HEK293 (cell line): Measurements from ENCODE around the gene SMIM24.

Source experiments
- EGR2 ChIP-seq: fragments of 450-650 bp; formaldehyde crosslinking; IDR thresholded peaks from 2 replicates; pipeline ENCODE4 v1.5.1; 2016; ENCODE audit warnings: low read depth, missing biosample characterization, missing genetic modification characterization
- OSR2 ChIP-seq: fragments of 450-650 bp; formaldehyde crosslinking; IDR thresholded peaks from 2 replicates; pipeline ENCODE4 v1.5.1; 2016; ENCODE audit warnings: missing biosample characterization, missing genetic modification characterization
- SCRT1 ChIP-seq: fragments of 450-650 bp; formaldehyde crosslinking; IDR thresholded peaks from 2 replicates; pipeline ENCODE4 v1.5.1; 2016; ENCODE audit warnings: missing biosample characterization, missing genetic modification characterization, borderline replicate concordance
- SP2 ChIP-seq: fragments of 450-650 bp; formaldehyde crosslinking; IDR thresholded peaks from 2 replicates; pipeline ENCODE4 v1.5.1; 2016; ENCODE audit warnings: missing biosample characterization, missing genetic modification characterization
- ZFHX2 ChIP-seq: fragments of 450-650 bp; formaldehyde crosslinking; conservative IDR thresholded peaks from 2 replicates; pipeline ENCODE4 v1.5.1; 2016; ENCODE audit warnings: missing biosample characterization, missing genetic modification characterization
- ZFP41 ChIP-seq: fragments of 450-650 bp; formaldehyde crosslinking; IDR thresholded peaks from 2 replicates; pipeline ENCODE4 v1.5.1; 2016; ENCODE audit warnings: missing biosample characterization, missing genetic modification characterization, borderline replicate concordance
- ZFP69B ChIP-seq: fragments of 450-650 bp; formaldehyde crosslinking; IDR thresholded peaks from 2 replicates; pipeline ENCODE4 v1.5.1; 2016; ENCODE audit warnings: missing biosample characterization, missing genetic modification characterization
- ZNF140 ChIP-seq: fragments of 450-650 bp; formaldehyde crosslinking; IDR thresholded peaks from 2 replicates; pipeline ENCODE4 v1.5.1; 2016; ENCODE audit warnings: missing biosample characterization, missing genetic modification characterization
- ZNF174 ChIP-seq: fragments of 450-650 bp; formaldehyde crosslinking; IDR thresholded peaks from 2 replicates; pipeline ENCODE4 v1.5.0; 2017; ENCODE audit warnings: missing biosample characterization, mild to moderate bottlenecking, missing genetic modification characterization
- ZNF214 ChIP-seq: fragments of 450-650 bp; formaldehyde crosslinking; IDR thresholded peaks from 2 replicates; pipeline ENCODE4 v1.5.1; 2017; ENCODE audit warnings: missing biosample characterization, mild to moderate bottlenecking, missing genetic modification characterization, borderline replicate concordance
- ZNF335 ChIP-seq: fragments of 450-650 bp; formaldehyde crosslinking; conservative IDR thresholded peaks from 2 replicates; pipeline ENCODE4 v1.5.1; 2016; ENCODE audit warnings: missing biosample characterization, missing genetic modification characterization
- ZNF354C ChIP-seq: fragments of 450-650 bp; formaldehyde crosslinking; IDR thresholded peaks from 2 replicates; pipeline ENCODE4 v1.5.1; 2016; ENCODE audit warnings: missing biosample characterization, missing genetic modification characterization, low read depth, borderline replicate concordance
- ZNF366 ChIP-seq: fragments of 450-650 bp; formaldehyde crosslinking; conservative IDR thresholded peaks from 2 replicates; pipeline ENCODE4 v1.5.1; 2016; ENCODE audit warnings: missing biosample characterization, missing genetic modification characterization
- ZNF391 ChIP-seq: fragments of 450-650 bp; formaldehyde crosslinking; IDR thresholded peaks from 2 replicates; pipeline ENCODE4 v1.5.1; 2016; ENCODE audit warnings: low read depth, missing biosample characterization, missing genetic modification characterization, borderline replicate concordance
- ZNF423 ChIP-seq: fragments of 450-650 bp; formaldehyde crosslinking; IDR thresholded peaks from 2 replicates; pipeline ENCODE4 v1.5.1; 2016; ENCODE audit warnings: missing biosample characterization, missing genetic modification characterization
- ZNF544 ChIP-seq: fragments of 450-650 bp; formaldehyde crosslinking; IDR thresholded peaks from 2 replicates; pipeline ENCODE4 v1.5.0; 2017; ENCODE audit warnings: missing biosample characterization, missing genetic modification characterization
- ZNF549 ChIP-seq: fragments of 450-650 bp; IDR thresholded peaks from 2 replicates; pipeline ENCODE4 v1.5.1; 2018; ENCODE audit warnings: missing biosample characterization, missing genetic modification characterization, mild to moderate bottlenecking, inconsistent platforms, moderate library complexity
- ZNF626 ChIP-seq: fragments of 450-650 bp; sonication (Bioruptor Pico); formaldehyde crosslinking; IDR thresholded peaks from 2 replicates; pipeline ENCODE4 v1.5.1; 2018; ENCODE audit warnings: missing biosample characterization, missing genetic modification characterization, inconsistent platforms
- ZNF707 ChIP-seq: fragments of 450-650 bp; formaldehyde crosslinking; IDR thresholded peaks from 2 replicates; pipeline ENCODE4 v1.5.1; 2016; ENCODE audit warnings: missing biosample characterization, missing genetic modification characterization
- ZNF747 ChIP-seq: fragments of 450-650 bp; formaldehyde crosslinking; IDR thresholded peaks from 2 replicates; pipeline ENCODE4 v1.5.1; 2016; ENCODE audit warnings: missing biosample characterization, missing genetic modification characterization
- ZSCAN23 ChIP-seq: fragments of 450-650 bp; formaldehyde crosslinking; IDR thresholded peaks from 2 replicates; pipeline ENCODE4 v1.5.1; 2016; ENCODE audit warnings: missing biosample characterization, missing genetic modification characterization
- TF ChIP-seq, protein P1 (sequence below): fragments of 450-650 bp; formaldehyde crosslinking; IDR thresholded peaks from 2 replicates; pipeline ENCODE4 v1.5.1; 2016; ENCODE audit warnings: missing biosample characterization, missing genetic modification characterization, low read depth
- TF ChIP-seq, protein P2 (sequence below): fragments of 450-650 bp; formaldehyde crosslinking; IDR thresholded peaks from 2 replicates; pipeline ENCODE4 v1.5.1; 2016; ENCODE audit warnings: missing biosample characterization, missing genetic modification characterization
- TF ChIP-seq, protein P3 (sequence below): fragments of 450-650 bp; formaldehyde crosslinking; conservative IDR thresholded peaks from 2 replicates; pipeline ENCODE4 v1.5.1; 2016; ENCODE audit warnings: low read depth, missing biosample characterization, missing genetic modification characterization
- TF ChIP-seq, protein P4 (sequence below): fragments of 450-650 bp; formaldehyde crosslinking; IDR thresholded peaks from 2 replicates; pipeline ENCODE4 v1.5.1; 2016; ENCODE audit warnings: missing biosample characterization, missing genetic modification characterization
- TF ChIP-seq, protein P5 (sequence below): fragments of 450-650 bp; formaldehyde crosslinking; optimal IDR thresholded peaks from 2 replicates; pipeline ENCODE3; 2016; ENCODE audit warnings: missing biosample characterization, mild to moderate bottlenecking, missing genetic modification characterization
- TF ChIP-seq, protein P6 (sequence below): fragments of 450-650 bp; formaldehyde crosslinking; IDR thresholded peaks from 2 replicates; pipeline ENCODE4 v1.5.1; 2017; ENCODE audit warnings: missing biosample characterization, mild to moderate bottlenecking, missing genetic modification characterization, moderate library complexity

SMIM24 gene

DNA sequence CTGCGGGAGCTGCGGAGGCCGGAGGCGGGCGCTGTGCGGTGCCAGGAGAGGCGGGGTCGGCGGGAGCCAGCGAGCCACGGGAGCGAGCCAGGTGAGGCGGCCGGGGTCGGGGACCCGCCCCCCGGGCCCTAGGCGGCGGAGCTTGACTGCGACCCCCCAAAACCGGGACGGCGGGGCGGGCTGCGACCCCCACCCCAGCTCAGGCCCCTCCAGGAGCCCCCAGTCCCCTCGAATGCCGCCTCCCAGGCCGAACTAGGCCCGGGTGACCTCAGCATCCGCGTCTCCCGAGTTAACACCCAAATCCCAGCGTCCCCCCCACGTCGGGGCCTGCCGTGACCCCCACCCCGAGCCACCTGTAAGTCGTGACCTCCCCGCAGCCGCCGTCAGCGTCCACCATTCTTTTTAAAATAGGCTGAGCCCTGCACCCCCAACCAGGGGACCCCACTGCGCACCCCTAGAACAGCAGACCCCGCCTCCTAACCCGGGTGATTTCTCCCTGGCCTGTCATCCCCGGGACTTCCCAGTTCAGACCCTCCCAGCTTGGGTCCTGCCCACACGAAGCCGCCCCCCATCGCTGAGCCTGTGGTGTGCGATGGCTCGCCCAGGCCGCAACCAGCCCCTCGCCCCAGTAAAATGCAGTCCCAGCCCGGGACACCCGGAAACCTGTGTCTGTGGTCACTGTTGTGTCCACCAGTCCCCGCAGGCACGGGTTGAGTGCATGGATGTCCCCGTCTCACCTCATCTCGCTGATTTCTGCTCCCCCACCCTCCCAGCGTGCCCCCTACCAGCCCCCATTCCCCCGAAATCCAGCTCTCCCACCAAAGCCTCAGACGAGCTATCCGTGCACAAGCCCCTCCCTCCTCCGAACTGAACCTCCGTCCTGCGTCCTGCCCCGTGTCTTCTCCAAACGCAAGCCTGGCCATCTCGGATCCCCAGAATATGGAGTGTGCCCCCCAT lies 26.3 kb upstream of the SMIM24 start (continued):
- TF ChIP-seq ZNF391 (no peak), ZNF140 (tag by site-specific recombination) (no peak), ZNF354C (tag by site-specific recombination) (no peak), SCRT1 (tag by site-specific recombination) (peak; percentile 43; the same call in 1 of the 2 replicates), ZNF544 (tag by site-specific recombination) (no peak), SP2 (tag by site-specific recombination) (peak; percentile 66), ZFHX2 (tag by site-specific recombination) (peak; percentile 45), OSR2 (no peak), ZNF423 (tag by site-specific recombination) (no peak), ZNF335 (tag by site-specific recombination) (peak; percentile 33; the same call in 1 of the 2 replicates), ZFP41 (tag by site-specific recombination) (no peak), ZNF214 (tag by site-specific recombination) (no peak), ZNF174 (no peak), ZNF626 (tag by site-specific recombination) (no peak), ZNF366 (tag by site-specific recombination) (no peak), ZNF747 (tag by site-specific recombination) (no peak), EGR2 (tag by site-specific recombination) (no peak), ZNF707 (tag by site-specific recombination) (no peak), ZNF549 (tag by site-specific recombination) (no peak), ZSCAN23 (tag by site-specific recombination) (no peak), ZFP69B (tag by site-specific recombination) (no peak)
- TF ChIP-seq, protein P1, sequence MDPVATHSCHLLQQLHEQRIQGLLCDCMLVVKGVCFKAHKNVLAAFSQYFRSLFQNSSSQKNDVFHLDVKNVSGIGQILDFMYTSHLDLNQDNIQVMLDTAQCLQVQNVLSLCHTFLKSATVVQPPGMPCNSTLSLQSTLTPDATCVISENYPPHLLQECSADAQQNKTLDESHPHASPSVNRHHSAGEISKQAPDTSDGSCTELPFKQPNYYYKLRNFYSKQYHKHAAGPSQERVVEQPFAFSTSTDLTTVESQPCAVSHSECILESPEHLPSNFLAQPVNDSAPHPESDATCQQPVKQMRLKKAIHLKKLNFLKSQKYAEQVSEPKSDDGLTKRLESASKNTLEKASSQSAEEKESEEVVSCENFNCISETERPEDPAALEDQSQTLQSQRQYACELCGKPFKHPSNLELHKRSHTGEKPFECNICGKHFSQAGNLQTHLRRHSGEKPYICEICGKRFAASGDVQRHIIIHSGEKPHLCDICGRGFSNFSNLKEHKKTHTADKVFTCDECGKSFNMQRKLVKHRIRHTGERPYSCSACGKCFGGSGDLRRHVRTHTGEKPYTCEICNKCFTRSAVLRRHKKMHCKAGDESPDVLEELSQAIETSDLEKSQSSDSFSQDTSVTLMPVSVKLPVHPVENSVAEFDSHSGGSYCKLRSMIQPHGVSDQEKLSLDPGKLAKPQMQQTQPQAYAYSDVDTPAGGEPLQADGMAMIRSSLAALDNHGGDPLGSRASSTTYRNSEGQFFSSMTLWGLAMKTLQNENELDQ (tag by site-specific recombination) = no peak
- TF ChIP-seq, protein P2, sequence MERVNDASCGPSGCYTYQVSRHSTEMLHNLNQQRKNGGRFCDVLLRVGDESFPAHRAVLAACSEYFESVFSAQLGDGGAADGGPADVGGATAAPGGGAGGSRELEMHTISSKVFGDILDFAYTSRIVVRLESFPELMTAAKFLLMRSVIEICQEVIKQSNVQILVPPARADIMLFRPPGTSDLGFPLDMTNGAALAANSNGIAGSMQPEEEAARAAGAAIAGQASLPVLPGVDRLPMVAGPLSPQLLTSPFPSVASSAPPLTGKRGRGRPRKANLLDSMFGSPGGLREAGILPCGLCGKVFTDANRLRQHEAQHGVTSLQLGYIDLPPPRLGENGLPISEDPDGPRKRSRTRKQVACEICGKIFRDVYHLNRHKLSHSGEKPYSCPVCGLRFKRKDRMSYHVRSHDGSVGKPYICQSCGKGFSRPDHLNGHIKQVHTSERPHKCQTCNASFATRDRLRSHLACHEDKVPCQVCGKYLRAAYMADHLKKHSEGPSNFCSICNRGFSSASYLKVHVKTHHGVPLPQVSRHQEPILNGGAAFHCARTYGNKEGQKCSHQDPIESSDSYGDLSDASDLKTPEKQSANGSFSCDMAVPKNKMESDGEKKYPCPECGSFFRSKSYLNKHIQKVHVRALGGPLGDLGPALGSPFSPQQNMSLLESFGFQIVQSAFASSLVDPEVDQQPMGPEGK (tag by site-specific recombination) = peak; percentile 57
- TF ChIP-seq, protein P3, sequence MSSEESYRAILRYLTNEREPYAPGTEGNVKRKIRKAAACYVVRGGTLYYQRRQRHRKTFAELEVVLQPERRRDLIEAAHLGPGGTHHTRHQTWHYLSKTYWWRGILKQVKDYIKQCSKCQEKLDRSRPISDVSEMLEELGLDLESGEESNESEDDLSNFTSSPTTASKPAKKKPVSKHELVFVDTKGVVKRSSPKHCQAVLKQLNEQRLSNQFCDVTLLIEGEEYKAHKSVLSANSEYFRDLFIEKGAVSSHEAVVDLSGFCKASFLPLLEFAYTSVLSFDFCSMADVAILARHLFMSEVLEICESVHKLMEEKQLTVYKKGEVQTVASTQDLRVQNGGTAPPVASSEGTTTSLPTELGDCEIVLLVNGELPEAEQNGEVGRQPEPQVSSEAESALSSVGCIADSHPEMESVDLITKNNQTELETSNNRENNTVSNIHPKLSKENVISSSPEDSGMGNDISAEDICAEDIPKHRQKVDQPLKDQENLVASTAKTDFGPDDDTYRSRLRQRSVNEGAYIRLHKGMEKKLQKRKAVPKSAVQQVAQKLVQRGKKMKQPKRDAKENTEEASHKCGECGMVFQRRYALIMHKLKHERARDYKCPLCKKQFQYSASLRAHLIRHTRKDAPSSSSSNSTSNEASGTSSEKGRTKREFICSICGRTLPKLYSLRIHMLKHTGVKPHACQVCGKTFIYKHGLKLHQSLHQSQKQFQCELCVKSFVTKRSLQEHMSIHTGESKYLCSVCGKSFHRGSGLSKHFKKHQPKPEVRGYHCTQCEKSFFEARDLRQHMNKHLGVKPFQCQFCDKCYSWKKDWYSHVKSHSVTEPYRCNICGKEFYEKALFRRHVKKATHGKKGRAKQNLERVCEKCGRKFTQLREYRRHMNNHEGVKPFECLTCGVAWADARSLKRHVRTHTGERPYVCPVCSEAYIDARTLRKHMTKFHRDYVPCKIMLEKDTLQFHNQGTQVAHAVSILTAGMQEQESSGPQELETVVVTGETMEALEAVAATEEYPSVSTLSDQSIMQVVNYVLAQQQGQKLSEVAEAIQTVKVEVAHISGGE = no peak
- TF ChIP-seq, protein P4, sequence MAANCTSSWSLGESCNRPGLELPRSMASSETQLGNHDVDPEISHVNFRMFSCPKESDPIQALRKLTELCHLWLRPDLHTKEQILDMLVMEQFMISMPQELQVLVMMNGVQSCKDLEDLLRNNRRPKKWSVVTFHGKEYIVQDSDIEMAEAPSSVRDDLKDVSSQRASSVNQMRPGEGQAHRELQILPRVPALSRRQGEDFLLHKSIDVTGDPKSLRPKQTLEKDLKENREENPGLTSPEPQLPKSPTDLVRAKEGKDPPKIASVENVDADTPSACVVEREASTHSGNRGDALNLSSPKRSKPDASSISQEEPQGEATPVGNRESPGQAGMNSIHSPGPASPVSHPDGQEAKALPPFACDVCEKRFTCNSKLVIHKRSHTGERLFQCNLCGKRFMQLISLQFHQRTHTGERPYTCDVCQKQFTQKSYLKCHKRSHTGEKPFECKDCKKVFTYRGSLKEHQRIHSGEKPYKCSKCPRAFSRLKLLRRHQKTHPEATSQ (tag by site-specific recombination) = no peak
- TF ChIP-seq, protein P5, sequence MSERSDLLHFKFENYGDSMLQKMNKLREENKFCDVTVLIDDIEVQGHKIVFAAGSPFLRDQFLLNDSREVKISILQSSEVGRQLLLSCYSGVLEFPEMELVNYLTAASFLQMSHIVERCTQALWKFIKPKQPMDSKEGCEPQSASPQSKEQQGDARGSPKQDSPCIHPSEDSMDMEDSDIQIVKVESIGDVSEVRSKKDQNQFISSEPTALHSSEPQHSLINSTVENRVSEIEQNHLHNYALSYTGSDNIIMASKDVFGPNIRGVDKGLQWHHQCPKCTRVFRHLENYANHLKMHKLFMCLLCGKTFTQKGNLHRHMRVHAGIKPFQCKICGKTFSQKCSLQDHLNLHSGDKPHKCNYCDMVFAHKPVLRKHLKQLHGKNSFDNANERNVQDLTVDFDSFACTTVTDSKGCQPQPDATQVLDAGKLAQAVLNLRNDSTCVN (tag by site-specific recombination) = peak; percentile 52
- TF ChIP-seq, protein P6, sequence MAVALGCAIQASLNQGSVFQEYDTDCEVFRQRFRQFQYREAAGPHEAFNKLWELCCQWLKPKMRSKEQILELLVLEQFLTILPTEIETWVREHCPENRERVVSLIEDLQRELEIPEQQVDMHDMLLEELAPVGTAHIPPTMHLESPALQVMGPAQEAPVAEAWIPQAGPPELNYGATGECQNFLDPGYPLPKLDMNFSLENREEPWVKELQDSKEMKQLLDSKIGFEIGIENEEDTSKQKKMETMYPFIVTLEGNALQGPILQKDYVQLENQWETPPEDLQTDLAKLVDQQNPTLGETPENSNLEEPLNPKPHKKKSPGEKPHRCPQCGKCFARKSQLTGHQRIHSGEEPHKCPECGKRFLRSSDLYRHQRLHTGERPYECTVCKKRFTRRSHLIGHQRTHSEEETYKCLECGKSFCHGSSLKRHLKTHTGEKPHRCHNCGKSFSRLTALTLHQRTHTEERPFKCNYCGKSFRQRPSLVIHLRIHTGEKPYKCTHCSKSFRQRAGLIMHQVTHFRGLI (tag by site-specific recombination) = no peak
